ENCODE results near the gene ZNRF4.
"Not testable (repeated sequence)": the region's sequence is repeated elsewhere in the genome, so short reads cannot be mapped to it uniquely, and the experiment has no call there.

ZNRF4 gene

GRCh38 chr19:5455367-5456129 lies at the start of gene ZNRF4:
Gene ZNRF4, plus strand, starts transcription at chr19:5455417. Its CDS starts 75 bp downstream, at chr19:5455492.
- TF ChIP-seq ZFX (IDR thresholded peaks at IDR 0.05; ENCODE audit: borderline replicate concordance) (no peak), CTCF (IDR thresholded peaks at IDR 0.05) (no peak)
- no peak within 1 kb of the TSS for H3K27ac ChIP-seq

GRCh38 chr19:5406198-5406597 lies 49.0 kb upstream of the ZNRF4 start:
- H3K27ac ChIP-seq, result not testable (repeated sequence)

GRCh38 chr19:5406816-5407215 lies 48.4 kb upstream of the ZNRF4 start:
- TF ChIP-seq ZFX (IDR thresholded peaks at IDR 0.05; ENCODE audit: borderline replicate concordance) (no peak), CTCF (IDR thresholded peaks at IDR 0.05) (no peak)
- H3K27ac ChIP-seq, result no peak overlapping the region

- TF ChIP-seq CTCF (IDR thresholded peaks at IDR 0.05), result no peak
- TF ChIP-seq ZFX (IDR thresholded peaks at IDR 0.05; ENCODE audit: borderline replicate concordance), result no peak
- H3K27ac ChIP-seq, result no peak overlapping the region
These were observed 47.9 kb upstream of the ZNRF4 start for GRCh38 chr19:5407356-5407755.

GRCh38 chr19:5417495-5418436 lies 37.5 kb upstream of the ZNRF4 start:
- TF ChIP-seq CTCF (IDR thresholded peaks at IDR 0.05) (no peak), ZFX (IDR thresholded peaks at IDR 0.05; ENCODE audit: borderline replicate concordance) (no peak)
- no peak overlapping the region for H3K27ac ChIP-seq

GRCh38 chr19:5418677-5419076 lies 36.5 kb upstream of the ZNRF4 start:
- TF ChIP-seq CTCF (IDR thresholded peaks at IDR 0.05) (no peak), ZFX (IDR thresholded peaks at IDR 0.05; ENCODE audit: borderline replicate concordance) (no peak)

GRCh38 chr19:5420953-5421352 lies 34.3 kb upstream of the ZNRF4 start:
- no peak overlapping the region for H3K27ac ChIP-seq
- no peak for TF ChIP-seq CTCF (IDR thresholded peaks at IDR 0.05)
- TF ChIP-seq ZFX (IDR thresholded peaks at IDR 0.05; ENCODE audit: borderline replicate concordance), result no peak

More at GRCh38 chr19:5418677-5419076, 36.5 kb upstream of the ZNRF4 start:
- no peak overlapping the region for H3K27ac ChIP-seq
